HG03354 (cell line): Measurements from ENCODE around the gene RBMS1.
"Not testable (repeated sequence)": the region's sequence is repeated elsewhere in the genome, so short reads cannot be mapped to it uniquely, and the experiment has no call there.

ENCODE experiments used
- ATAC-seq: cut with Tn5 transposase; IDR thresholded peaks from one replicate; pipeline ENCODE4 v1.9.1; 2021; ENCODE audit warnings: mild to moderate bottlenecking; ENCODE audit not compliant: unreplicated experiment, poor library complexity, severe bottlenecking

Gene RBMS1

DNA sequence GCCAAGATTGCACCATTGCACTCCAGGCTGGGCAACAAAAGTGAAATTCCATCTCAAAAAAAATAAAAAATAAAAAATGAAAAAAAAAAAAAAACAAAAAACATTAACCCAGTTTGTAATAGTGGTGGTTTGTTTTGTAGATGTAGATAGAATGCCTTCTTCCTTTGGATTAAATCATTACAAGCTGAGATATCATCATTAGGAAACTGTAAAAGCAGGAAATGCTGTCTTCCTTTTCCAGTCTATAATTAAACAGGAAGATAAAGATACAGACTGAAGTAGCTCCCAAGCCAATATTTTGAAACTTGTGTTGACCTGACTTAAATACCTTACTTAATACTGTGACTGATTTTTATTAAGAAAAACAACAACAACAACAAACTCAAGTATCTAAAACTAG is 43.1 kb downstream of the RBMS1 start:
- ATAC-seq, result no peak

DNA sequence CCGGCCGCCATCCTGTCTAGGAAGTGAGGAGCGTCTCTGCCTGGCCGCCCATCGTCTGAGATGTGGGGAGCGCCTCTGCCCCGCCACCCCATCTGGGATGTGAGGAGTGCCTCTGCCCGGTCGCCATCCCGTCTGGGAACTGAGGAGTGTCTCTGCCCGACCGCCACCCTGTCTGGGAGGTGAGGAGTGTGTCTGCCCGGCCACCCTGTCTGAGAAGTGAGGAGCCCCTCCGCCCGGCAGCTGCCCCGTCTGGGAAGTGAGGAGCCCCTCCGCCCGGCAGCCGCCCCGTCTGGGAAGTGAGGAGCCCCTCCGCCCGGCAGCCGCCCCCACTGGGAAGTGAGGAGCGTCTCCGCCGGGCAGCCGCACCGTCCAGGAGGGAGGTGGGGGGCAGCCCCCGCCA is 44.8 kb downstream of the RBMS1 start:
- ATAC-seq, result not testable (repeated sequence)

DNA sequence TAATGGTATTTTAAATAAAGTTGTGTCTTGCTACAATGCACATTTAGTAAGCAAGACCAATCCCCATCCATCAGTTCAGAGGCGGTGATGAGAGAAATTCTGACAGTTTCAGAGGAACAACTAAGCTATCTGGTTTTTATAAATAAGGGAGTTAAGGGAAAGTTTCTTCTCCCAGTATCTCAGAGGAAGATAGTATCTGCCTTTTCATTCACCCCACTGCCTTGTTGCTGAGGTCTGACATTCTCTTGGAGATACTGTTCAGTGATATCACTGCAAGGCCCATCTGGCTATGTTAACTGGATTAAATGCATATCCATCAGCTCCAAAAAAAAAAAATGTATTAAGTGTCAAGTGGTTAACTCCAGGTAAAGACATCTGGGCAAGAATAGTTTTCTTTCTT is 47.9 kb downstream of the RBMS1 start:
- no peak for ATAC-seq

DNA sequence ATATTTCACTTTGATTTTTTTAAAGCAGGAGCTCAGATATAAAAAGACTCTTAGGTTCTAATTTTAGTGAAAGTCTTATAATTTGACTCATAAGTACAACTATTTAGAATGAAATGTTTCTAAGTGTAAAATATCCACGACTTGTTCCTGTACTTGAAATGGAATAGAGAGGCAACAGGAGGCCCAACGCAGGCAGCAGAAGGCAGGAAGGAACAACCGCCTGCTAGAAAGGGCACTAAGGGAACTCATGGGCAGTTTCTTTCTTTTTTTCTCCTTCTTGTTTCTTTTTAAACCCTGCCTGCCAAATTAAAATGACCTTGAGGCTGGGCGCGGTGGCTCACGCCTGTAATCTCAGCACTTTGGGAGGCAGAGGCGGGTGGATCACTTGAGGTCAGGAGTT is 51.0 kb downstream of the RBMS1 start:
- no peak for ATAC-seq

DNA sequence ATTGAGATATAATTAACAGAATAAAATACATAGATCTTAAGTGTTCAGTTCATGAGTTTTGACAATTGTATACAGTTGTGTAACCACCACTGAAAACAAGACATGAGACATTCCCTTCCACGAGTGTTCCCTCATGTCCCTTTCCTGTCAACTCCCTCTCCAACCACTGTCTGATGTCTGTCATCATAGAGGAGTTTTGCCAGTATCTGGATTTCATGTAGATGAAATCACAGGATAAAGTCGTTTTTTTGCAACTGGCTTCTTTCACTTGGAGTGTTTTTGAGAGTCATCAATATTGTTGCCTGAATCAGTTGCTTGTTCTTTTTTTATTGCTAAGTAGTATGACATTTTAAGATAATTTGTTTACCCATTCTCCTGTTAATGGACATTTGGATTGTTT is 52.7 kb downstream of the RBMS1 start:
- ATAC-seq, result no peak

DNA sequence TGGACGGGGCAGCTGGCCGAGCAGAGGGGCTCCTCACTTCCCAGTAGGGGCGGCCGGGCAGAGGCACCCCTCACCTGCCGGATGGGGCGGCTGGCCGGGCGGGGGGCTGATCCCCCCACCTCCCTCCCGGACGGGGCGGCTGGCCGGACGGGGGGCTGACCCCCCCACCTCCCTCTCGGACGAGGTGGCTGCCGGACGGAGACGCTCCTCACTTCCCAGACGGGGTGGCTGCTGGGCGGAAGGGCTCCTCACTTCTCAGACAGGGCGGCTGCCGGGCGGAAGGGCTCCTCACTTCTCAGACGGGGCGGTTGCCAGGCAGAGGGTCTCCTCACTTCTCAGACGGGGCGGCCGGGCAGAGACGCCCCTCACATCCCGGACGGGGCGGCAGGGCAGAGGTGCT is 54.6 kb downstream of the RBMS1 start:
- ATAC-seq, result not testable (repeated sequence)

DNA sequence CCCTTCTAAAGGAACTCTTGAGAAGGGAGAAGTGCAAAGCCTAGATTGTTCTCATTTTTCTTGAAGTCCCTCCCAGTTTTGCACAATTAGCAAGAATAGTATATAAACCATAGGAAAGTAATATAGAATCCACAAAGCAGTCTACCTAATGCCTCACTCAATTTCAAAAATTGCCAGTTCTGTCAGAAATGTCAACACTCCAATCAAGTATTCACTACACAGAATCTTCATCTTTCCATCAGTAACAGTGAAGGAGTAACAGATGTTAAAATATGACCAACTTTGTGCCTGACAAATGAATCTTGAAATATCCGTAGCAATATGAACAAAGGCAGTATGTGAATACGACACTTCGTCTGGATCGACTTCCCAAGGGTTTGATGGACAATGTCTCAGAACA is 56.3 kb downstream of the RBMS1 start:
- no peak for ATAC-seq

DNA sequence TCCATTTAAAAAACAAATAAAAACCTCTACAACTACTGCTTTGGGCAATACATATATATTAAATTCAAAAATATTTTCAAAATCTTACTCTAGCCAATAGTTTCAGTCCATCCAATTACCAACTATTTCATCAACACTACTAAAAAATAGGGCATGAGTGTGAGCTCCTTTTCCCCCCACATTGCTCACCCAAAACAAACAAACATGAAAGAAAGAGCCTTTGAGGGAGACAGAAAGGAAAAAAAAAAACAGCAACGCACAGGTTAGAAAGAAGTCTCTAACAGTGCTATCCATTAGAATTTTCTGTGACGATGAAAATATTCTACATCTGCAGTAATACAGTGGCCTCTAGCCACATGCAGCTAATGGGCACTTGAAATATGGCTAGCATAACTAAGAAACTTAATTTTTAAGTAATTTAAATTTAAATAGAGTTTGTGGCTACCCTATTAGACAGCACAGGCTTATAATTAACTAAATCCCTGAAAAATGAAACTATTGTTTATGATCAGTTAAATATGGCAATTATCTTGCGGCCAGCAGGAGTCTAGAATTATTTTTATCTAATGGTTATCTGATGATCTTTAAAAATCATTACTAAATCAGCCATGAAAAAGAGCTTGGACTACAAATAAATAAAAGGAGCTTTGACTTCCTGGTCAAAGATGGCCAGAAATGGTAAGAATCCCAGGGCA is 59.2 kb downstream of the RBMS1 start:
- ATAC-seq, result no peak

DNA sequence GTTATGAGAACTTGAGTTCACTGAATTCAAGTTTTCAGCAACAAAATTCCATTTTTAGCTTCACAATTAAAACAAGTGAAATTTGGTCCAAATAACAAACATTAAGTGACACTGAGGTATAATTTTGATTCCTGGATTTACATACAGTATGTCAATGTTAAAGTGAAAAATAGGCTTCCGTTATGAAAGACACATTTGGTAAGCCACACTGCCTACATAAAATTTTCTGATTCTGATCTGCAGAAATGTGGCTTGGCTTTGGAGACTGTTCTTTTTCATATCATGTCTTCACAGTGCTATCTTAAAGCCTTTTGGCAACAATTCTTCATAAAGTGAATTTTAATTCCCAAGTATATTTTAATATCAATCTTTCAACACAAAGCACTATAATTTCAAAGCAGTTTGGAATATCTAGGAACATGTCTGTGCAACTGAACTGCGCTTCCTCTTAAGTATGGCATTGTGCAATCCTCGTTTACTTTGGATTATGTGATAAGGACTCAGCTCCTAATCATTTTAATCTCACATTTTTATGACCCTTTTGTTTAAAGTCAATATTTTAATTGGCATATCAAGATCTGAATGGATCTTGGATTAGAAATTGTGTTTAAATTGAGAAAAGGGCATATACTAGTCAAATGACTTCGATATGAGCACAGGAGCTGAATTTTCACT is 60.0 kb downstream of the RBMS1 start:
- no peak for ATAC-seq

DNA sequence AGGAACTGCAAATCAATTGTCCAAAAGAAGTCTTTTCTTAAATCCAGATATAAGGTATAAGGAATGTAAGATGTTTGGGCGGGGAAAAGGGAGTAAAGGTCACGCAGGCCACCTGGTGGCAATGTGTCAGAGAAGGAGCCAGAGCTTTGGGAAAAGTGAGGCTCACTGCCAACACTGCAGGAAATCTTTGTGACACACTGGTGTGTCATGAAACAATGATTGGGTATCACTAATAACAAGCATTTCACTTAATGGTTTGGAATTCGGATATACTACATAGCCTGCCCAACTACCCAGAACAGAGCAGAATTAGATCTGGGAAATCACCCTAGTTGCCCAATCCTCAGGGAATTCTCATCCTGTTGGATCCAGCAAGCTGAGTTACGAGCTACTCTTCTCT is 61.0 kb downstream of the RBMS1 start:
- ATAC-seq, result no peak

DNA sequence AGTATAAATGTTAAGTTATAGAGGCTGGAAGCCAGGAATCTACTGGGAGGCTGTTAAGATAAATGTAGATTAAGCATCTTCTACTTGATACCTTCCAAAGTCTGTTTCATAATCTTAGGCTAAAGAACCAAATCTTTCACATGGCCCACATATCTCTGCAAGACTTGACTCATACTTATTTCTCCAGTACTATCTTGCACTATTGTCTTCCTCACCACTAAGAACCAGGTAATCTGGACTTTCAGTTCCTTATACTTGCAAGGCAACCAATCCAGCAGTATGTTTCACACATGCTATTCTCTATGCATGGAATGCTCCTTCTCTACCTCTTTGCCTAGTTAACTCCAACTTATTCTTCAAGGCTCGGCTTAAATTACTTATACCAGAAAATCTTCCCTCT is 62.2 kb downstream of the RBMS1 start:
- peak; percentile 37 for ATAC-seq

DNA sequence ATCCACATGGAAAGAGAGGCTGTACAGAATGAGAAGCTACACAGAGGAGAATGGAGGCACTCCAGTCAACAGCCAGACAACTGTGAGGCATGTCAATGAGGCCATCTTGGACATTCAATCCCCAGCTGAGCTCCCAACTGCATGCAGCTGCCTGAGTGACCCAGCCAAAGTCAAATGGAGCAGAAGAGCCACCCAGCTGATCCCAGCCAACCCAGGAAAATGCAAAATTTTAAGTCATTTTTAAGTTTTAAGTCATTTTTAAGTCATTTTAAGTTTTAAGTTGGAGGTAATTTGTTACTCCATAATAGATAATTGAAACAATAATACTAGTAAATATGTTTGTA is 63.6 kb downstream of the RBMS1 start:
- no peak for ATAC-seq

DNA sequence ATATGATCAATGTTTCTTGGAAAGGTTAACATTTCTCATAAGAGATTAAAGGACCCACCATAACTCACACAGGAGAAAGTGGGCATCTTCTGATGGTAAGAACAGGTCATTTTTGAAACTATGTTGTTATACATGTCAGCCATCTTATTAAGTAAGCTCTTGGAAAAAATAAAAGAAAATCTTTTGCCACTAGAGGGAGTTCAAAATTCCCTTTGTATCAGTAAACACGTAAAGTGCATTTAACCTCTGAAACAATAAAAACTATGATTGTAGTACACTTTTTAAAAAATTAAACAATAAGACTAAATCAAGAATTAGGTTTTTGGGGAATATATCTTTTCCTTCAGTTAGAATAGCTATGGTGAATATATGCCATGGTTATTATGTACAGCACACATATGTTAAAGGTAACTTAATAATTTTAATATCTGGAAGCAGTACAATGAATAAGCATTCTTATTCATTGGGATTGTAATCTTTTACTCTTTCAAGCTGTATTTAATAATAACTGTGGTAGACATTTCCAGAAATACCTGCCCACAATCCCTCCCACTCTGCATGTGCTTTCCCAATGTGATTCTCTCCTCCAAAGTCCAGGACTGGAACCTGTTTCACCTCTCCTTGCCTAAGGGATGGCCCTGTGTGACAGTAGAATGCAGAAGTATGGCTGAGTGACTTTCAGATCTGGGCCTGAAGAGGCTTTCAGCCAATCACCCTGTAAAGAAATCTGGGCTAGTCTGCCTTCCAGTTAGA is 64.2 kb downstream of the RBMS1 start:
- peak; percentile 45 for ATAC-seq

DNA sequence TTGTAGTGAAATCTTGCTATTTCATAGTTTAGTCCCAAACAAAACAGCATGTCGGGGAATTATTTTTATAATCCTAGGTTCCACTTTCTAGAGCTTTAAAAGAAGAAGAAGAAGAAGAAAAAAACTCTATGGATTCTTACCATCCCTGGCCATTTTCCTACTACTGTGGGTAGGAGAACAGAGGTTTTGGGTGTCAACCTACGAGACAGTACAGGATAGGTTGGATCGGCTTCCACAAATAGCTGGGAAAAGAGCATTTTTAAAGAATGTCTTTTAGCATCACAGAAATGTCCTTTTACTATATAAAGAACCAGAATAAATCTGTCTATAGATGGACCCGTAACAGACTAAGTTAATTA is 65.2 kb downstream of the RBMS1 start:
- ATAC-seq, result no peak

DNA sequence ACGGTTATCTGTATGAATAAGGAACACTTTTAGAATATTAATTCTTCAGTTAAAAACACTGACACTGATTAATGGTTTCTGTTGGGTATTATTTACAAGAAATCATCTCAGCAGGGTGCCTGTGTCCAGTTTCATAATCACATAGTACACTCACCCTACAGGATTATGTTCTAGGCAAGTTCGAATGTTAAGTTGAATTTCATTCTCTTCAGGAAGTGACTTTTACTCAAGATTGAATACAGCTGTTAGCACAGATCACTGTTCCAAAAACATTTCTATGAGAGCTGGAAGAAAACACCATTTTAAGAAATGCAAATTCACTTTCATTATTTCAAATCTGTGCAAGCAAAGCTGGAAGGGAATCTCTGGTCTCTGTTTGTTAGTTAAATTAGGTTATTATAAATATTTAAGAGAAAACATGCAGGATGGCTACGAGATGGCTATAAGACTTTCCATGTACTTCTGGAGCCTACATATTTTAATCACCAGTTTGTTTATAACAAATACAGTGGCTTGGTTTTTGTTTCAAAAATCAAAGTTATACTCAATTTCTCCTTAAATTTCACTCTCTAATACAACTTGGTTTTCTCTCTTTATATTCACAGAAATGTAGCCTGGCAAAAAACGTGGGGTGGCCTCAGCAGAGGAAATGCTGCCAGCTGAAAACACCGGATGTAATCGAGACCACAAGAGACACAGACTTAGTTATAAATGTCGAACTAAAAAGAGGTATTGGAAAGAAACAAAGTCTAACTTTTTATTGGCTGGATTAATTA is 65.8 kb downstream of the RBMS1 start:
- ATAC-seq, result peak; percentile 77

DNA sequence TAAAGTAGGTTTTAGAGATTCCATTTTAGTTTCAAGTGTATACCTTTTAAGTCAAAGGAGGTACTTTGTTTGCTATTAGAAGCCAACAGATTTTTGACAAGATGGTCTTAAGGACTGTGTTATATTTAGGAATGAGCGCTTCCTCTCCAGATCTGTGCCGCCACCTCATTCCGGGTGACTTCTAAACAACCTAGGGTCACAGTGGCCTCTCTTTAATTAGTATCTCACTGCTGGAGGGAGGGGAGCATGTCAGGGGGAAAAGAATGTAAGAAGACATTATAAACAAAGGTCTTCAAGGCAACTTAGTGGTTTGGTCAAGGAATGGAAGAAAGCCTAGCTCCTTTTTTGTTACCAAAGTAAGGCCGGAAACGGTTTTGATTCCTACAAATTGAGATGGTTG is 67.0 kb downstream of the RBMS1 start:
- ATAC-seq, result no peak

DNA sequence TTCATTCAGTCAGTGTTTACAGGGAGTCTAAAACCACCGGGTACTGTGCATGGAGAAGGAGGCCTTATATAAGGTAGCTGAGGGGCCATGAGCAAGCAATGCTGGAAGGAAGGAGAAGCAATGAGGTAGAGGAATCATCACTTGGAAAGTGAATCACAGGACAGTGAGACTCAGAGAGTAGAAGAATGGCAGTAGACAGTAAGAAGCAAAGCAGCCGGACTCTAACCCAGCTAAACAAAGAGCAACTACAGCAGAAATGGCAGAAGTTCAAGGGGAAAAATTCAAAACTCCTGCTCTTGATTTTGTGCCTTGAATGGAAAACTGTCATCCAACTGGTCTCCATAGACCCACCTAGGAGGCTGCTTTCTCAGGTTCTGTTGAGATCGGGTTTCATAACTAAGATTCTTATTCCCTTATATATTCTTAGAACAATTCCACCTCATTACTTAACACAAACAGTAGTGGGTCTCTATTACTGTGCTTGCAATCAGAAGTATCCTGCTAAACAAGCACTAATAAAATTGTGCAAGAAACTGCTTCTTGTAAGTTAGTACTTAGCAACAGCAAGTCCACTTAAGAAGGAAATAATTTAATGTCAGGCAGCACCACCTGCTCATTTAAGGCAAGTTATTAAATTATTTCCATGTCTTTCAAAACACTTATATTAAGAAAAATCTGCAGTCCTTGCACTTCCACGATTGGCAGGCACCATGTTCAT is 68.0 kb downstream of the RBMS1 start:
- no peak for ATAC-seq

DNA sequence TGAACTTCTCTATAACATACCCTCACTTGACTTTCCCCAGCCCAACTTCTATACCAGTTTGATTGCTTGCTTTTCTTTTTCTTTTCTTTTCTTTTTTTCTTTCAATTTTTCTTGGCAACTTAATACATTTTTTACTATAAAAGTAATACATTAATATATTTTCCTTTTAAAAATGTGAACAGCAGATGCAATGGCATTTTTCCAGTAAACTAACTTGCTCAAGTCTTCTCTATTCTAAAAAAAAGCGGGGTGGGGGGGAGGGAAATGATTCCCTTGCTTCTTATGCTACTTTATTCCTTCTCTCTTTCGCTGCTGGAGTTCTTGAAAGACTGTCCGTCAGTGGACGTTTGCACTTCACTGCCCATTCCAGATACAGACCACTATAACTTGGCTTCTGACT is 70.5 kb downstream of the RBMS1 start:
- no peak for ATAC-seq

DNA sequence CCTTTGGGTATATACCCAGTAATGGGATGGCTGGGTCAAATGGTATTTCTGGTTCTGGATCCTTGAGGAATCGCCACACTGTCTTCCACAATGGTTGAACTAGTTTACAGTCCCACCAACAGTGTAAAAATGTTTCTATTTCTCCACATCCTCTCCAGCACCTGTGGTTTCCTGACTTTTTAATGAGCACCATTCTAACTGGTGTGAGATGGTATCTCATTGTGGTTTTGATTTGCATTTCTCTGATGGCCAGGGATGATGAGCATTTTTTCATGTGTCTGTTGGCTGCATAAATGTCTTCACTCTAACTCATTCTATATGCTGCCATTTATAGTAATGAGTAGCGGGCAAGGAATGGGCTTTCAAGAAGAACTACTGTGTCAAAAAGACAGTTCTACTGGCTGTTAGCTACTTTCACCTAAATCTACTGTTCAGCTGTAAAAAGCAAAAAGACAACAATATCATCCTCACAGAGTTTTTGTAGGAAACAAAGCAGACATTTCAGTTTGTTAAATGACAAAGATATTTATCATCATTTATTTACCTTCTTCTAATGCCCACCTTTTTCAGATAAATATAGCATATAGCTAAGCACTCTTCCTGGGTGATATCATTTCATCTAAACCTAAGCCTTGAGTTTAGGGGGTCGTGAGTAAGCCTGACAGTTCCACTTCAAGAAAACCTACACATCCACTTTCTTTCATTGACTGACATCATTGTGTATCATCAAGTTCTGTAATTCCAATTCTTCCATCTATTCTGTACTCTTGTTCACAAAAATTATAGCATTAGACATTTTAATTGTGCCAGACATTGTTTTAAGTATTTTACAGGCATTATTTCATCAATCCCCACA is 71.7 kb downstream of the RBMS1 start:
- ATAC-seq, result not testable (repeated sequence)
